RPMI7951 (cell line): ENCODE measurements around the gene ADAMTS1. TPM values are rescaled to one million over a fixed set of nuclear protein-coding genes. Genes with fewer than 3 reads are reported as not detected.

Experiments used
- DNase-seq: peaks from one replicate; pipeline ENCODE4 v3.0.0-alpha.2; 2012; ENCODE audit warnings: low read depth
- total RNA-seq: library from RNA; depleted of rRNA; stranded (reverse); fragments of >200 nt; shearing (Covaris generic); gene quantifications from 2 replicates; pipeline ENCODE4 v1.2.3, GENCODE V29; 2014

The ADAMTS1 gene
- total RNA-seq, 1 experiment from 2014 or later = 8.7 TPM

DNA sequence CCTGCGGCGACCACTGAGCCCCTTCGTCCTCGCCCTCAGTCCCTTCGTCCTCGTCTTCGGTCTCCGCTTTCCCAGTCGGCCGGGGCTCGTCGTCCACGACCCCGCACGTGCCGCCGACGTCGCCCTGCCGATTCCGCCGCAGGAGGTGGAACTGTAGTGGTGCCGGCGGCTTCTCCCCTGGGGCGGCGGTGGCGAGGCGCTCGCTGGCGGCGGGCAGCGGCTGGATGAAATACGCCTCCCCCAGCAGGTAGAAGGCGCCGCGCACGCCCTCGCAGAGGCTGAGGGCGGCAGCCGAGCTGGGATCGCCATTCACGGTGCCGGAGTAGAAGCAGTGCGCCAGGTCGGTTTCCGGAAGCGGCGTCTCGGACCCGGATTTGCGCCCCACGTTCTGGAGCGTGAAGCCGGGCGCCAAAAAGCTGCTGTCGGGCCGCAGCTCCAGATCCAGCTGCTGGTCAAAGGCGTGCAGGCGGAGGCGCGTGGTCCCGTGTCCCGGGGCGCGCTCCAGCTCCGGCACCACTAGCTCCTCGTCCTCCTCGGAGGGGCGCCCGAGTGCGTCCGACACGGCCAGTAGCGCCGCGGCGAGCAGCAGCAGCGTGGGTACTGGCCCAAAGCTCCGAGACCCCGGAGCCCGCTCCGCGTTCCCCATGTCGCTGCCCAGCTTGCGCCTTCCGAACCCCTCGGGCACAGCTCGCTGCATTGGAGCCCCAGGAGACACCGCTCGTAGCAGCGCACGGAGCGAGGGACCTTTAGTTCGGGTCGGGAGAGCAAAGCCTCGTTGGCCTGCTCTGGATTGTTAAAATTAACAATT lies 747 bp downstream of the ADAMTS1 start:
- peak; percentile 46 for DNase-seq

DNA sequence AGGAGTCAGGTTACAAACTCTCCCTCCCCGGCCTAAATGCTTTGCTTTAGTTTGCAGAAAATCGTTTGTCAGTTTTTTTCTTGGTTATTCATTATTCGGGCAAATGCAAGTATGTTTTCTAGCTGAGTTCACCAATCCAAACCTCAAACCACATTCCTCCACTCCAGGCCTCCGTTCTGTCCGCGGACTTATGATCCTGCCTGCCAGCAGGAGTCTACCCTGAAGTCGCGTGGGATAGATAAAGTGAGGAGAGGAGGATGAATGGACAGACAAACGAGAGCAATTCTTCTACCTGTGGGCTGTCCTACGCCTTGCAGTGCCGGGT lies 1.3 kb downstream of the ADAMTS1 start:
- peak; percentile 62 for DNase-seq

DNA sequence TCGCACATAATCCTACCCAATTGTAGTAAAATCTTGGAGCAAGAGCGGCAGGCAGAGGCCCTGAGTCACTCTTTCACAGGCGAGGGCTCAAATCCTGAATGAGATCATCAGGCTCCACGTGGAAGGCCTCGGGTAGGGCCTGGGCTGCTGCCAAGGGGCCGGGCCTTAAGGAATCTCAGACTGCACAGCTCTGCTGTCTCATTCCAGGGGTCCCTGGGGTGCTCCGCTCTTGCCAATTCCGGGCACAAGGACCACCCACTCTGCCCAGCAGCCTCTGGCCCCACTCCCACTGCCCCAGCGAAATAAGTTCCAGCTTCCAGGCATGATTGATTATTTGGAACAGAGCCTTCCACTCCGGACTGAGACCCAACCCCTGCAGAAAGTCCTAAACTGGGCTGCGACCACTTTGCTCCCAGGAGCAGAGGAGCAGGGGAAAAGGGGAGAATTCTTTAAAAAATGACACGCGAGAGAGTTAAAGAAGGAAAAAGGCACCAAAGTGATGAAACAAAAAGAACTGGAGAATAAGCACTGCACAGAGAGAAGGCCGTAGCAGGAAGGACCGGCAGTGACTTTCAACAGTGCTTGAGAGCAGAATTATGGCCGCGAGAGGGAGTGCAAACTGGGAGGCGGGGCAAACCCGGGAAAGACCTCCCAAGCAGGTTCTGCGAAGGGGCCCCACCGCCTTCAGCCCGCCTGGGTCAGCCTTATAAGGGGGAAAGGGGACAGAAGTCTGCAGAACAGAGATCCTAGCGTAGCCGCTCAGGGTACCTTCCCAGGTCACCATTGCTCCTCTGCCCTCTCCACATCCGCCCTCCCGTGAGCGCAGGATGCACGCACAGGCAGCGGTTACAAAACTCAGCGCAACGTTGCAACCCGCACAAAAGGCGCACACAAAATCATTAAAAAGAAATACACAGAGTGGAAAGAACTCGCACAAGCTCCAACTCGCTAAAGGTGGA lies 2.0 kb downstream of the ADAMTS1 start:
- DNase-seq = peak; percentile 92

DNA sequence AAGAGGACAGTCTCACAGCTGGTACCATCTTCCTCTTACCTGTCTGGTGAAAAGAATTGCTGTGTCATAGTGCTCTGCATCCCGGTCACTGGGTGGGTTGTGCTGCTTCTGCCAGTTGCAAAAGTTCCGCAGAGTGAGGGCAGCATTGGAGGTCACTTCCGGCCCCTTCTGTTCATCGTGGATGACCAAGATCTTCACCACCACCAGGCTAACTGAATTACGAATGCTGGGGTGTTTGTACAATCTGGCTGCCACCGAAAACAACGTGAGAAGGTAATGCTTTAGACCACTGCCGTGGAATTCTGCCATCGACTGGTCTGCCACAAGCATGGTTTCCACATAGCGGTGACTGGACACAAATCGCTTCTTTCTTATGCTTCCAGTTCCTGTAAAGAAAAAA lies 2.9 kb downstream of the ADAMTS1 start:
- DNase-seq = peak; percentile 48

DNA sequence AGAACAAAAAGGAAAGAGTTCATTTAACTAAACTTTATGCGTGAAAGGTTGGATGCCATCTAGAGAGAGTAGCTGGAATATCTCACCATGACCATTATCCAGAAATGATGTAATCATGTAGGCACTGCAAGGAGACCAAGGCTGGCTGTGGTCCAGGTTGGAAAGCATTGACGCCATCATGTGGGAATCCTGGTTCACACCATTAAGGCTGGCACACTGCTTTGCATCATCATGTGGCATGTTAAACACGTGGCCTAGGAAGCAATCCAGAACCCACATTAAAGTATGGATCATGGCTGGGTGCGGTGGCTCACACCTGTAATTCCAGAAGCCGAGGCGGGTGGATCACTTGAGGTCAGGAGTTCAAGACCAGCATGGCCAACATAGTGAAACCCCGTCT lies 4.3 kb downstream of the ADAMTS1 start:
- peak; percentile 74 for DNase-seq

DNA sequence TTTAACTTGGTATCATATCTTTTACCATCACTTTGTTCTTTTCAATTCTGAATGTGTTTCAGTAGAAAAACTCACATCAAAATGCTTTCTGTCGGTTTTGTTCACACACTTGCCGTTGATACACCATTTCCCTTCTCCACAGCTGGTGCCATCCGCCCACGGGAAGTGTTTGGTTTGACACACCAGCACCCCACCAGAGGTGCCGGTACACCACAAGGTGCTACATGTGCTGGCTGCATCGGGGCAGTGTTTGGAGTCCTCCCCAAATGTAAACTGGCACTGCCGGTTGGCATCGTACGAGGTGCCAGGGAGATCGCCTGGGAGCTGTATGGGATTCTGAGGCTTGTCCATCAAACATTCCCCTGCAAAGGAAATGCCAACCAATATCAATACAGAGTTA lies 5.0 kb downstream of the ADAMTS1 start:
- no peak for DNase-seq

DNA sequence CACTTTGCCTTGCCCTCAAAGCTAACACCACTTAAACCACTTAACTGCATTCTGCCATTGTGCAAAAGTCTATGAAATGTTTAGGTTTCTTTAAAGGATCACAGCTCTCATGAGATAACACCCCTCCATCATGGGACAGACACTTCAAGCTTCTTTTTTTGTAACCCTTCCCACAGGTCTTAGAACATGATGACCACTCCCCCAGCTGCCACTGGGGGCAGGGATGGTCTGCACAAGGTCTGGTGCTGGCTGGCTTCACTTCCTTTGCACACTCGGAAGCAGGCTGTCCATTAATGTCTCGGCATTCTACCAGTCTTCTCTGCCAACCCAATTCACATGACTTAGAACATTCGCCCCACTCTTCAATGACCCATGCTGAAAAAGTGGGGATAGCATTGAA lies 7.7 kb downstream of the ADAMTS1 start:
- no peak for DNase-seq

DNA sequence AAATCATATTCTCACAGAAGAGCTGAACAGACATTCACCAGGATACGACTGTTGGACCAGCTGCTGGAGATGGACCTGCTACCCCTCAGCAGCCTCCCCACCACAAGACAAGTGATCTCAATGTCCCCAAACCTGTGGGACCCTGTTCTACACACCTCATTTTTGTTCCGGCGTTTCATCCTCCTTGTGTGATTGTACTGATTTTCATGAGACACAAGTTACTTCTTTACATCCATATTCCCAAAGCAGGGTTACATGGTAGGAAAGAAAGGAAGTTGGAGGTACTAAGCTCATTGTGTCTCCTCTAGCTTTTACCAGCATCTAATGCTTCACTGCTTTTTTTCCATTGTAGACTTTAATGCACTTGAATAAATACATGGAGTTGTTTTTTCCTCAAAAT lies 8.7 kb downstream of the ADAMTS1 start:
- DNase-seq = no peak

DNA sequence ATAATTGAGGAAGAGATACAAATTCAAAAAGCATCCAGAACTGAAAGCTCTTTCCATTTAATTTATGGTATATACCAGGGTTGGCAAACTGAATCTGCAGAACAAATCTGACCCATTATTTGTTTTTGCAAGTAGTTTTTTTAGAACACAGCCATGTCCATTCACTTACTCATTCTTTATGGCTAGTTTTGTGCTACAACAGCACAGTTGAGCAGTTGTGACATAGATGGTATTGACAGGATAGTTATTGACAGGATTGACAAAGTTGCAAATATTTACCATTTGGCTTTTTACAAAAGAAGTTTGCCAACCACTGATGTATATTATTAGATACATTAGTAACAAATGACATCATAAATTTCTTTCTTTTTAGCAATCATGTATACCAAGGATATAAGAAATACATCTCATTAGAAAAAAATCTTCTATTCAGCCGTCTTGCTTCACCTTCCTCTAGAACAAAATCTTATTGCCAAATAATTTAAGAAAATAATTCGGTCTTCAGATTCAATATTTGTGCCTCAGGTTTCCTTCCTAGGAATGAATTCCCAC lies 9.4 kb downstream of the ADAMTS1 start:
- no peak for DNase-seq

DNA sequence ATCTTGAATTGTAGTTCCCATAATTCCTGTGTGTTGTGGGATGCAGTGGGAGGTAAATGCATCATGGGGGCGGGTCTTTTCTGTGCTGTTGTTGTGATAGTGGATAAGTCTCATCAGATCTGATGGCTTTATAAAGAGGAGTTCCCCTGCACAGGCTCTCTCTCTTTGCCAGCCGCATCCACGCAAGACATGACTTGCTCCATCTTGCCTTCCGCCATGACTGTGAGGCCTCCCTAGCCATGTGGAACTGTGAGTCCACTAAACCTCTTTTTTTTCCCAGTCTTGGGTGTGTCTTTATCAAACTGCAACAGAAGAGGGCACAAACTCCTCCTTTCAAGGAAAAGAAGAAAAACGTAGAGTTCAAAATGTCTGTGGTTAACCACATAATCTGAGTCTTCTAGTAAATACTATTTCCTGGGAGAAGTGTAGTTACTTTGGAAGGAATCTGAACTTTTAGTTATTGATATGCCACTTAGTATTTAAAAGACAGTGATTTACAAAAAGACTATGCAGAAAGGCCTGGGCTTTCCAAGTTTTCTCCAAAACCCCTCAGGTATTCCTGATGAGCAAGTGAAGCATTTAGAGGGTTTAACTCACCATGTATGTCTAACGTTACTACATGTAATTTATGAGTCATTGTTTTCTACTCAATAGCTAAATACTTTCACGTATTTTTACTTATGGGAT lies 10.0 kb downstream of the ADAMTS1 start:
- DNase-seq = peak; percentile 76

DNA sequence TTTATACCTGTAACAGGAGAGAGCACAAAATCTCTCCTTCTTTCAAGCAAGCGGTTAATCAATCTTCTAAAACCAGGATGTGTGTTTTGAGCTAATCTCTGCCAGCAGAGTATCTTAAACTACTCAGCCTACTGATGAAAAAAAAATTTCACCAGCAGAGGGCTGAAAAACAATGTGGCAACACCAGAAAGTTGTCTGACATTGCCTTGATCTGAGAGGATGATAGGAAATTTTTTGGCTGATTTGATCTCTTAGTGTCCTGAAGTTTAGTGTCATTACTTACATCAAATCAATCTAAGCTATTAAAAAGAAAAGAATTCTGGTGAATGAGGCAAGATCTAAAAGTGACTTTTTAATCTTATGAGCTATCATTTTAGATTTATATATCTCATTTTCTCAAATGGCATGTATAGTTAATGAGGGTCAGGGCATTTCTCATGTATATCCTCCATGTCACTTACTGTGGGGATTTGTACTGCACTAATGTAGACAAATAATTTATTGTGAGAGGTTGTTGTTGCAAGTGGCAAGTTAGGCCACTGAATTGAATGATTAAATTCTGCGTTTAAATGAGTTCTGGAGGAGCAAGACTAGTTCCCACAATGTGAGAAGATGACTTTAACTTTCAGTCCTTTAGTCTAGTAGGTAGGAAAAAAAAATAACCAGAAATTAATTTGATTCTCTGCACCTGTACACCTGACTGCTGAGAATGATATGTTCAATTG lies 10.9 kb downstream of the ADAMTS1 start:
- DNase-seq = peak; percentile 15

DNA sequence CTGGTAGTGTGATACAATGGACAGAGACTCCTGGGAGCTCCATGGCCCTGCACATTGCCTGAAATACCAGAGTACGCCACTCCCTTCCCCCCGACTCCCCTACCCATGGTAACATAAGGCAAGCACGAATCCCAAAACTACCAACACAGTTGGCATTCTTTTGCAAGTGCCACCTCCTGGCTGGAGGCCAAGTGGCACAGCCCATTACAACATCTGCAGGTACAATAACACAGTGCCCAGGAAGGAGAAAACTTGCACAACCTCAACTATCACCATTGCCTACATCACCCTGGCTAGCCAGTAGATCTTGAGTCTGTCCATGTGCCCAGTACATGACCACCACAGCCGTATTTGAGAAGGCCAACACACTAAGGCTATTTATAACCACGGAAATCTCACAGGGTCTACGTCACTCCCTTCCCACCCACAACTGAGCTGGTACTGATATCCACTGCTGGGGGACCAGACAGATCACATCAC lies 11.7 kb downstream of the ADAMTS1 start:
- DNase-seq = no peak

DNA sequence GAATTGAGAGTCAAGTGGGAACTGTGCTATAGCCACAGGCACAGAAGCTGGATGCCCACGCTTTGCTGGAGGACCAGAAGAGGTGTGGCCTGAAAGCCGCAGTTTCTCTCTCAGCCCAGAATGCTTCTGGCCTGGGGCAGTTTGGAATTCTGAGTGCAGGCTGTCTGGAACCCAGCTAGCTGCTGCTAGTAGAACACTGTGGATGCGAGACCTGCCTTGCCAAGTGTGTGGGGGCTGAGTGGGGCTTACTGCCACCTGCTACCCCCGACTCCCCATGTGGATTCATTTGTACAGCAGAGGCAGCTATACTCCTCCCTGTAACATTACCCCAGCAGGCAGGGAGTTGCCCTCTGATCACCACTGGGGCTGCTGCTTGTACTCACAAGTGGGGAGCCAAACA lies 12.2 kb downstream of the ADAMTS1 start:
- no peak for DNase-seq

DNA sequence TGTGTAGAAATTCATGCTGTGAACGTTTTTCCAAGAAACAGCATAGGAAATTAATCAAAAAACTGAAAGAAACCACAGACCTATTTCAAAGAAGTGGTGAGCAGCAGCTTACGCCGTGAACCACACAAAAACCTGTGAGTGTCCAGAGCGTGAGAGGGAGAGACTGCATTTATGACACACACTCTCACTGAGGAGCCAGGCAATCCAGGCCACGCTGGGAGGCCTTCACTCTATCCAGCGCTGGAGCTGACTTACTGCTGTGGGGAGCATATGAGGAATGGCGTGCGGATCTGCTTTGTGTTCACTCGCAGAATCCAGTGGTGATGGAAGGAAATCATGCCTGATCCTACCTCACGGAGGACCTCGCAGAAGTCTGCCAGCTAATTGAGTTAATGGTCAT lies 12.7 kb downstream of the ADAMTS1 start:
- DNase-seq = no peak

DNA sequence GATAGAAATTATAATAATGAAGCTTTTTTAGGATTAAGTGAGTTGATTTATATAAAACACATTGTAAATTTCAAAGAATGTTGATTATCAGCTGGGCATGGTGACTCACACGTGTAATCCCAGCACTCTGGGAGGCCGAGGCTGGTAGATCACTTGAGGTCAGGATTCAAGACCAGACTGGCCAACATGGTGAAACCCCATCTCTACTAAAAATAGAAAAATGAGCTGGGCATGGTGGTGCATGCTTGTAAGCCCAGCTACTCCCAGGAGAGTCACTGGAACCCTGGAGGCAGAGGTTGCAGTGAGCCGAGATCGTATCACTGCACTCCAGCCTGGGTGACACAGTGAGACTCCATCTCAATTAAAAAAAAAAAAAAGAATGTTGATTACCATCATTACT lies 18.4 kb downstream of the ADAMTS1 start:
- DNase-seq = peak; percentile 47

DNA sequence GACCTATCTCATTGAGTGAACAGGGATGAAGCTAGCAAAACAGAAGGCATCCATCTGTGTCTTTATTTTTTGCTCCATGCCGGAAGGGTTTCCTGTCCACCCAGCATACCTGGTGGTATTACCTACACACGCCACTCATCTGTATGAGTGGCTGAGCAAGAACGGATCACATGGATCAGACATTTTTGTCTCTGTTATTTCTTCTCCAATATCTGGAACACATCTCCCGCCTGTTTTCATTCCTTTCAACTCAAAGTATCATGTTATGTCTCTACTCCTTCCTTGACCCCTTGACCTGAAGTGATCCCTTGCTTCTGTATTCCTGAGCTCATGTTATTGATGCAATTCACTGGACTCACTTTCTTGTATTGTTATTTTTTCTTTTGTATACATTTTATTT lies 24.7 kb downstream of the ADAMTS1 start:
- no peak for DNase-seq

DNA sequence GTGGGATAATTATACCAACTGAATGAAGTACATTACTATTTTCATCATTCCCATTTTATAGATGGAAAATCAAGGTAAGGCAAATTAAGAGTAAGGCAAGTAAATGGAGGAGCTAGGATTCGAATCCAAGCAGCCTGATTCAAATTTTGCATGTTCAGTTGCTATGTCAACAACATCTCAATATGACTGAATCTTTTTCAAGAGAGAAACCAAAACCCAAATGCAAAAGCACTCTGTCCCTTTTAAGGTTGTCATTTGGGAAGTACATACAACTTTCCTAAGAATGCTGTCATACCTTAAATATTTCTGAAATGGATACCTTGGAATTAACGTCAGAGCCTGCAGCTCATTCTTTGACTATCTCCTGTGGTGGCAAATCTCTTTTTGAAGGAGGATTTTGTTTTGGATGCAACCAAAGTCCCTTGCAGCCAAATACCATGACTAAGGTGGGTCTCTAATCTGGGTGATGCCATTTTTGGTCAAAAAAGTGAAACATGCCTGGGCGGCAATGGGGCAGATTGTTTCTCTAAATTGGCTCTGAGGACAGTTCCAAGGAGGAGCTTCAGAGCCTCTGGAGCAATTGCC lies 25.4 kb downstream of the ADAMTS1 start:
- no peak for DNase-seq

DNA sequence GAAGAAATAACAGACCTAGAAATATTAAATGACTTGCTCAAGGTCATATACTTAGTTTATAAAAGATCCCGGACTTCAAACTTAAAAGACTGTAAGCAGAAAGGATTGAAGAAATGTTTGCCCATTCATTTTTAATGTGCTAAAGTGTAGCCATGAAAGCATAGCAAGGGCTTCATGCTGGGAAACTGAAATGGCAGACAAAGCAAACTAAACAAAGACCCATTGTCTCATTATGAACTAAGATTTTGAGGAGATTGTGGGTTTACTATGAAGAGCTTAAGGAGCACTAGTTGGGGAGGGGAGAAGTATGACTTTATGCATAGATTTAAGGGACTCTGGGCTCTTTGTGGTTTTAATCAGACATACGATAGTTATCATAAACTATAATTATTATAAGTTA lies 26.3 kb downstream of the ADAMTS1 start:
- DNase-seq = no peak

DNA sequence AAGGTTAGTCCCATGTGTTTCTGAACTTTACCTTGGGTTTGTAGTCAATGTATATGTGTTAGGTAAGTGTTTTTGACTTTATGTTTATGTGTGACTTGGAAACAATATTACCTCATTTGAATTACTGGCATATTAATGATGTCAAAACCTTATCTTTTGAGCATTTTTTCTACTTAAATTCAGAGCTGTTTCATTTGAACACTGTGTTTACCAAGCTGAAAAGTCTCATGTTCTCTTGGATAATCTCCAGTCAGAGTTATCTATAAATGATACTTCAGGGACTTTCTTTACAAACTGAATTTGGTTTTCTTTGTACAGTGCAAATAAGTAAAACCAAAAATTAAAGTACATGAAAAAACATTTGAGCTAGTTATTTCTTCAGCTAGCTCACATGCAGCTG lies 30.0 kb downstream of the ADAMTS1 start:
- DNase-seq = no peak

DNA sequence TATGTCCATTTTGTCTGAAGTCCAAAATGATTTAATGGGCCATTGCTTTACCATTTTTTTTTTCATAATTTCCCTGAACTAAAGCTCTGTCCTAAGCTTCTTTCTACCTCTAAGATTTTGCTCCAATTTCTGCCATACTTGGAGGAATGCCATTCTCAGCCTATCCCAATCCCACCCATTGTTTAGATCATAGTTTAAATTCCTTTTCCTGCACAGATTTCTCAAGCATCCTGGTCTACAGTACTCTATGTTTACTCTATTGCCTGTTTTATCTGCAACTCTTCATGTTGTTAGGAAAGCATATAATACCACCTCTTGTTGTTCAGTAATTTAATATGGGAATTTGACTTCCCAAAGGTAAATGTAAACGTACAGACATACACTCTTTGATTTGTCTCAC lies 30.8 kb downstream of the ADAMTS1 start:
- no peak for DNase-seq

DNA sequence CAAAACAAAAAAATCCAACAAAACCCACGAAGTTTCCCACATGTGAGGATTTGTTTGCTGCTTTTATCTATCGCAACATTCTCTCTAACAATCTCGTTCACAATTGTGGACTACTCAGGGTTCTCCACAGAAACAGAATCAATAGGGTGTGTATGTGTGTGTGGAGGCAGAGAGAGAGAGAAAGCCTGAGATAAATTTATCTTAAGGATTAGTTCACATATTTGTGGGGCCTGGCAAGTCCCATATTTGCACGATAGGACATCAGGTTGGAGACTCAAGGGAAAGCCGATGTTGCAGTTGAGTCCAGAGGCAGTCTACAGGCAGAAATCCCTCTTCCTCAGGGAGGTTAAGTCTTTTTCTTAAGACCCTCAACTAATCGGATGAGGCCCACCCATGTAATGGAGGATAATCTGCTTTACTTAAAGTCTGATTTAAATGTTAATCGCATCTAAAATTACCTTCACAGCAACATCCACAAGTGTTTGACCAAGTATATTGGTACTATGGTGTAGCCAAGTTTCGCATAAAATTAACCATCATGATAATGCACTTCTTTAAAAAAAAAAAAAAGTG lies 31.7 kb downstream of the ADAMTS1 start:
- no peak for DNase-seq
